Dermis blood vessel endothelial cell (primary cell): ENCODE data around the gene INTS4. TPM values are rescaled to one million over a fixed set of nuclear protein-coding genes. Genes with fewer than 3 reads are reported as not detected.
"Not testable (repeated sequence)": the region's sequence is repeated elsewhere in the genome, so short reads cannot be mapped to it uniquely, and the experiment has no call there.

ENCODE experiments used
- DNase-seq: peaks from one replicate; pipeline ENCODE4 v3.0.0; 2010
- total RNA-seq: library from RNA; depleted of rRNA; stranded (reverse); fragments of >200 nt; gene quantifications from 2 replicates; pipeline ENCODE4 v1.2.3, GENCODE V29; 2014

INTS4 gene
- total RNA-seq, 1 donor from 2014 or later: 45.1 TPM

DNA sequence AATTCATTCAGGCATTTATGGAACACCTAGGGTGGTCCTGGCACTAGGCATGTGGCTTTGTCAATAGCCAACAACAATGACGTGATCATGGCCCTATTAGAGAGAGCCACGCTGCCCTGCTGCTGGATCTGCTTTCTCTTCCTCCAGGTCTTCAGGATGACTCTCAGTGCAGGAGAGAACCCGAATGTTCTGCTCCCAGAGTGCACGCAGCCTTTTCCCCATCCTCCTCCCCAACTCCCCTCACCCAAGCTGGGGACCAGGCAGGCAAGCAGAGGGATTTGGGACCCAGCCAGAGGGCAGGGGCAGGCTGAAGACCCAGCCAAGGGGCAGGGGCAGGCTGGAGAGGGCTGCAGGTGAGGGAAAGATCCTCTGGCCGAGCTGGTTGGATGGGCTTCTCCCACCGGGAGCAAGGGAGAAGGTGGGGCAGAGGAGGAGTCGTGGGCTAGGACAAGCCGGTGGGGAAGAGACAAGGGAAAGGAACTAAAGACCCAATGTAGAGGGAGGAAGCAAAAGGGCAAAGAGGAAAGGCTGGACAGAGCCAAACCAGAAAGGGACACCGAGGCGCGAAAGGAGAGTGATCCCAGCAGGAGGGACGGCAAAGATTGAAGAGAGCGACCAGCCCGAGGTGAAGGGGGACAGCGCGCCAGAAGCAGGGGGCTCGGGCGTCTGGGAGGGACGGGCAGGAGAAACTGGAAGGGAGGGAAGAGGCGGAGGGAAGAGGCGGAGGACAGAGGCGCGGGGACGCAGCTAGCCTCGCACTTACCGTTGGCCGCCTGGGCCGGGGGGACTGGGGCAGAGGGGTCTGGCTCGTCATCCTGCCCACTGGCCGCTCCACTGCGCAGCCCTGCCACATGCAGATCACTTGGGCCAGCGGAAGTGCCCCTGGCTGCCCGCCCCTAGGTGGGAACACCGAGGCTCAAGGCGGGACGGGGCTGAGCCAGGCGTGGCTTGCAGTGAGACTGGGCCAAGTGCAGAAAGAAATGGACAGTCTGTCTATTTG lies 28.2 kb upstream of the INTS4 start, which contains the start of gene KCTD14:
TSS of gene KCTD14 (minus strand) at position 880 of the 1,000 bp plus-strand sequence. CDS start at position 853, 27 bp downstream.
- DNase-seq: peak; percentile 28

DNA sequence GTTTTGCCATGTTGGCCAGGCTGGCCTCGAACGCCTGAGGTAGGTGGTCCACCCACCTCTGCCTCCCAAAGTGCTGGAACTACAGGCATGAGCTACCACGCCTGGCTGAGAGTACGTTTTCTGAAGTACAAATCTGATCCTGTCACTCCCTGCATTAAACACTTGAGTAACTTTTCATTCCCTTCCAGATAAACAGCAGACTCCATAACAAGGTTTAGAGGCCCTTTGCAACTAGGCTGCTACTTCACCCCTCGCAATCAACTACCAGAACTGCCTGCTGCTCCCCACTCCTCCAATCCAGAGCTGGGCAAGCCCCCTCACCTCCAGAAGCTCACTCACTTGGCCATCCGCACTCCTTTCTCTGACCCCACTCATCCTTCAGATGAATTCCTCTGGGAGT lies 27.1 kb upstream of the INTS4 start:
- no peak for DNase-seq

DNA sequence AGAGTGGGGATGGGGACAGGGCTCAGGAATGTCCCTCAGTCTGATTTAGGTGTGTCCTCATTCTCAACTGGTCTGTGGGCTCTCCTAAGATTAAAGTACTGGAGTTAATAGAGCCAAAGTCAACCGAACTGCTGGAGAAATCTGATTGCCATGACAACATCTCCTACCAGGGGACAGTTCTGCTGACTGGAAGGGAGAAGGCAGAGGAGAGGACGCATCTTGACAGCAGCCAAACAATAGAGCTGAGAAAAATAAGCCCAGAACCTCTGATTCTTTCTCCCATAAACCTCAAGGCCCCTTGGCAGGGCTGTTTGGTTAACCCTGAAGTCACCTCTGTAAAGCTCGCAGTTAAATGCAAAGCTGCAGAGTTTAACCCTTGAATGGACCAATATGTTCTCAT lies 25.8 kb upstream of the INTS4 start:
- DNase-seq: no peak

DNA sequence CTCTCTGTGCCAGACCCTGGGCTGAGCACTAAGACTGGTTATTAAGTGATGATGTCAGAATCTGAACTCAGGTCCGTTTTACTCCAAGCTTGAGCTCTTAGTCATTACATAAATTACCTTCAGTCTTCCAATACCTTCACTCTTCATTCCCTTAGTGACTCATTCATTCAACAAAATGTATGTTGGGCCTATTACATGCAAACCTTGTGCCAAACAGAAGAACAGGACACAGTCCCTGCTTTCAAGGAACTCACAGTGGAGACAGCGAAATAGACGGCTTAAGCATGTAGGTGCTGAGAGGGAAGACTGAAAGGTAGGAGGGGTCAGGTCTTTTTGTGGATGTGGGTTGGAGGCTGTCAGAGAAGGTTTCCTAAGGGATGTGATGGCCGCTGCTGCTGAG lies 25.3 kb upstream of the INTS4 start:
- DNase-seq: no peak

DNA sequence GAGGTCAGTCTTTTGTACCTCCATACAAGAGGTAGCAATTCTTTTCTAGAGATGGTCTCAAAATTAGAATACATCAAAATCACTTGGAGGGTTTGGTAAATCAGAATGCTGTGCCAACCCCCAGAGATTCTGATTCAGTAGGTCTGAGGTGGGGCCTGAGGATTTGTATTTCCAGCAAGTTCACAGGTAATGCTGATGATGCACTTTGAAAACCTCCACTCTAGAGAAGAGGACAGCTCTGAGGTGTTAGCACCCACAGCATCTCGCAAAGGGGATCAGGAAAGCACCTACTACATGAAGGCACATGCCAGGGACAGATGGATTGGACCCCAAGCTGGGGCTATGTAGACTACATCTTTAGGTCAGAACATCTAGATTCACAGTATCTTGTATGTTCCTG lies 21.4 kb upstream of the INTS4 start:
- DNase-seq: no peak

DNA sequence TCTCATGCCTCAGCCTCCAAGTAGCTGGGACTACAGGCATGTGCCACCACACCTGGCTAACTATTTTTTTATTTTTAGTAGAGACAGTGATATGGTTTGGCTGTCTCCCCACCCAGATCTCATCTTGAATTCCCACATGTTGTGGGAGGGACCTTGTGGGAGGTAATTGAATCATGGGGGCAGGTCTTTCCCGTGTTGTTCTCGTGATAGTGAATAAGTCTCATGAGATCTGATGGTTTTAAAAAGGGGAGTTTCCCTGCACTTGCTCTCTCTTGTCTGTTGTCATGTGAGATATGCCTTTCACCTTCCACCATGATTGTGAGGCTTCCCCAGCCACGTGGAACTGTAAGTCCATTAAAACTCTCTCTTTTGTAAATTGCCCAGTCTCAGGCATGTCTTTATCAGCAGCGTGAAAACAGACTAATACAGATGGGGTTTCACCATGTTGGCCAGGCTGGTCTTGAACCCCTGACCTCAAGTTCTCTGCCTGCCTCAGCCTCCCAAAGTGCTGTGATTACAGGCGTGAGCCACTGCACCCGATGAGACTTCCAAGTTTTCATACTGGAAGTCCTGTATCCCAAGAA lies 20.6 kb upstream of the INTS4 start:
- not testable (repeated sequence) for DNase-seq

DNA sequence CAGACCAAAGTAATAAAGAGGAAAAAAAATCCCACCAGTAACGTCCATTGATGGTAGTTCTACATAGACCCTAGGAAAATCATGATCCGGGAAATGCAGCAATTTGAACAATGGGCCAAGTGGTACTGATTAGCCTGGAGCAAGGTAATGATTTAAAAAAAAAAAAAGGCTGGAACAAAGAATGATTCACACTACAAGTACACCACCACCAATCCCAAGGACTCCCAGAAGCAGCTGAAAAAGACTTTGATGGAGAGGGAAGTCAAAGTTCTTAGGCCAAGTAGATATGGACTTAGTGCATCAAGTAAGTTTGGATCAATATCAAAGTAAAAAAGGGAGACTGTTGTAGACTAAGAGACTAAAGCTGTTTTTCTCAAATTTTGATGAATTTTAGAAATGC lies 16.8 kb upstream of the INTS4 start:
- no peak for DNase-seq

DNA sequence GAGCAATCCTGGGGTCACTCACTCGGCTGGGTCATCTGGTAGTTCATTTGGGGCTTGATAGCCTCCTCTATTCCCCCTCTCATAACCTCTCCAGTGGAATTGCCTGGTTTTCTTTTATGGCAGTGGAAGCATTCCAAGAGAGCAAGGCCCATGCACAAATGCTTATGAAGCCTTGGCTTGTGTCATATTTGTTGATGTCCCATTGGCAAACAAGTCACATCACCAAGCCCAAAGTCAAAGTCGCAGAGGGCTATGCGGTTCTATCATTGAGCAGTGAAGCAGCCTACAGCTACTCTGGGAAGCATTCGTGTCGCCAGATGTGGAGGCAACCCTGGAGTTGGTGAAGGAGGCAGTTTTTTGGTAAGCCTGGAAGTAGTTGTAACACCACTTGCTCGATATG lies 16.3 kb upstream of the INTS4 start:
- DNase-seq: no peak

DNA sequence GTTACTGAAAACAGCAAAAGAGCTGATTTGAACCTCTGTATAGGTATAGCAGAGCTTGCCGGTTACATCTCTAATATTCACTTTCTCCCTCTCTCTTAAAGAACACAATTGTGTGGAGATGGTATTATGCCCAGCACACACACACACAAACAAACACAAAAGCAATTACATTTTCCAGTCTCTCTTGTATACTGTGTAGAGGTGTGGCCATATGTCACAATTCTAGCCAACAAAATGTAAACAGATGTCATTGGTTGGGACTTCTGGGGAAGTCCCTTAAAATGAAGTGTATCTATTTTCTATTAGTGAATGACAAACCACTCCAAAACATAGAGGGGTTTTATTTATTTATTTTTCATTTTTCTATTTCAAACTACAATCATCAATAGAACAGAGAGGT lies 15.8 kb upstream of the INTS4 start:
- no peak for DNase-seq

DNA sequence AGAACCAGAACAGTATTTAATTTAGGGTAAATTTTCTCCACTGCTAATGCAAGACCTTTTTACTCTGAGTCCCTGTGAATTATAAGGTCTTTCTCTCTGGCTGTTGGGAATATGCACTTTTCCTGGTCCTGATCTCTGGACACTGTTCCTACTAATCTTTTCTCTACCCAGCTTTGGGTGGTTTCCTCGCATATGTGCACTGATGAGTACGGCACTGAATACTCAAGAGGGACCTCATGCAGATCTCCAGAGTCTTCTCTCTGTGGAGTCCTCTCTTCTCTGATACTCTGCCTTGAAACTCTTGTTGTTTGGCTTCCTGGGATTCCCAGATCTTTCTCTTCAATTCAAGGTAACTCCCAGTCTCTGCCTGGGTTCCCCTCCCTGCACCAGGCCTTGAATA lies 14.6 kb upstream of the INTS4 start:
- no peak for DNase-seq

DNA sequence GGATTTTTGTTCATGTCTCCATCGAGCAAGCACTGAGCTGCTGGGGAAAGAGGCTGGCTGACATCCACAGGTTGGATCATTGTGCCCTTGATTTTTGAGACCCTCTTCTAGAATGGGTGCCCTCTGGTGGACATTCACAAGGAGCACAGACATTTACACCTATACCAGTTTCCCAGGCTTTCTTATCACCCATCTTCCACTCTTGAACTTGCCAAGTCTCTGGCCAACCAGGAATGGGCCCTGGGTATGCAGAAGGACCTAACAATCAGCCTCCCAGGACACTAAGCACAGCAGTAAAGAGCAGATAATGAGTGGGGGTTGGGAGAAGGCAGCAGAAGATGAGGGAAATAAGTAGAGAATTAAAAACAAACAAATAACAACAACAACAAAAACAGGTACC lies 5.7 kb upstream of the INTS4 start:
- DNase-seq: peak; percentile 87

DNA sequence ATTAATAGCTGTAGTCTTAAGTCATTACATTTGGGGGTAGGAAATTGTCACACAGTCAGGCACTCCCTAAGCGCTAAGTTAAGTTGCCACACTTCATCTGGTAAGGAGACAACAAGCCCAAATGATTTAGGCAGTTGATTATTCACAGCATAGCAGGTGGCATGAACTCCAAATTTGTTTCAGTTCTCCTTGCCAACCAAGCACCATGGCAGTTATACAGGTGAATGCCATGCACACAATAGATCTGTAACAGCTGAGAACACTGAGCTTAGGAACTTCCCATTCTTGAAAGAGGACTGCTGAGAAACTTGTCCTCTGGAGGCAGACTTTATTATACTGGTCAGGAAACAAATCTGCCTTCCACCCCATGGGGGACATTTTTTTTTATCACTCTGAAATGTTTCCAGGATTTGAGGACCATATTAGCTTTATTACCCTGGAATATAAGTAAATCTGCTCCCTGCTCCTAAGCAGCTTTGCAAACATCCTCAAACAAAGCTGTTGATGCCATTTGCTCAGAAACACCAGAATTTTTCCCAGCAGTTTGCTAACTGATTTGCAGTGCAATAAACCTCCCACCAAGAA lies 5.1 kb upstream of the INTS4 start:
- no peak for DNase-seq

DNA sequence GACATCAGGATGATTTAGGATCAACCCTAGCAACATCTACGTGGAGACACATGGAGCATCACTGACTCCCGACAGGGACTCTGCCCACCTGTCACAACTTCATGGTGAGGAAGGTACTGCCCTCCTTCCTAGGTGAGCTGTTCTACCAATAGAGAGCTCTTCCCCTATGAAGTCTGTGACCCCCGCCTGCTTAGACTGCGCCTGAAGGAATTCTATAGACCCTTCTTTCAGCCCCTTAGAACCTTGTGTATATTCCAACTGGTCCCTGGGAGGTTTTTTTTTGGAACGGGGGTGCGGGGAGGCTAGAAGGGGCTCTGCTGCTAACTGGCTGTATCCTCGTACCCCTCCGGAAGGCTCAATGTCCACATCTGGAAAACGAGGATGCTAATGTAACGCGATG lies 566 bp downstream of the INTS4 start:
- peak; percentile 2 for DNase-seq

DNA sequence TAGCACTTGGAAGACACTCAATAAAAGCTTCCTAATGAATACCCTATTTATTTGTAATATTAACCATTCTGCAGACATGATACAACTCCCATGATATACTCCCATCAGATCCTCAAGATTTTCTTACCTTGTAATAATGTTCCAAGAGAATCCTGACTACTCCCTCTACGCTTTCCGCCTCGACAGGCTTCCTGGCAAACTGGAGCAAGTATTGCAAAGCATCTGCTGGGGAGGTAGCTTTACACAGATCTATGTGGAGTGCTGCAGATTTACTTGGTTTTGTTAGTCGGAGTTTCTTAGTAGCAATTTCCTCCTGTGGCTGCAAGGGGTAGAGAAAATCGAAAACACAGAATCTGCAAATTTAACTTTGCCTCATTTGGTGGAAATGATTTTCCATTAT lies 3.5 kb downstream of the INTS4 start:
- DNase-seq: no peak

DNA sequence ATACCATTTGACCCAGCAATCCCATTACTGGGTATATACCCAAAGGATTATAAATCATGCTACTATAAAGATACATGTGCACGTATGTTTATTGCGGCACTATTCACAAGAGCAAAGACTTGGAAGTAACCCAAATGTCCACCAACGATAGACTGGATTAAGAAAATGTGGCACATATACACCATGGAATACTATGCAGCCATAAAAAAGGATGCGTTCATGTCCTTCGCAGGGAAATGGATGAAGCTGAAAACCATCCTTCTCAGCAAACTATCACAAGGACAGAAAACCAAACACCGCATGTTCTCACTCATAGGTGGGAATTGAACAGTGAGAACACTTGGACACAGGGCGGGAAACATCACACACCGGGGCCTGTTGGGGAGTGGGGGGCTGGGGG lies 8.0 kb downstream of the INTS4 start:
- not testable (repeated sequence) for DNase-seq

DNA sequence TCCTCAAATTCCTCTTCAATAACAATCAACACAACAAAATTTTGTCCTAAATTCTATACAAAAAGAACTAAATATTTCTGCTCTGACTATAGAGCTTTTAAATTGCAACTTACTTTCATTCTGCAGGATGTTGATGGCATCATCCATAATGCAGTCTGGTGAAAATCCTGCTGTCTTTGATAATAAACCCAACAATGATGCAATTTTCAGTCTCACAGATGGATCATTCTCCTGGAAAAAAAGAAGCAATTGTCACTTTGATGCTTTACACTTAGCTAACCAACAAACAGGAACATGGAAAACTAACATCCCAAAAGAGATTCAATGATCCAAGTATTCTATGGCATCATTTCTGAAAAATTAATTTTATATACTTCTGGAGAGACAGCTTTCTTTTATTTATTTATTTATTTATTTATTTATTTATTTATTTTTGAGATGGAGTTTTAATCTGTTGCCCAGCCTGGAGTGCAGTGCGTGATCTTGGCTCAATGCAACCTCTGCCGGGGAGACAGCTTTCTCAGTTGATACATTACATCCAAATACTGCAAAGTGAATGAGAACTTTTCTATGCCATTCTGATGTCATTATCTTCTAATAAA lies 13.0 kb downstream of the INTS4 start:
- DNase-seq: no peak

DNA sequence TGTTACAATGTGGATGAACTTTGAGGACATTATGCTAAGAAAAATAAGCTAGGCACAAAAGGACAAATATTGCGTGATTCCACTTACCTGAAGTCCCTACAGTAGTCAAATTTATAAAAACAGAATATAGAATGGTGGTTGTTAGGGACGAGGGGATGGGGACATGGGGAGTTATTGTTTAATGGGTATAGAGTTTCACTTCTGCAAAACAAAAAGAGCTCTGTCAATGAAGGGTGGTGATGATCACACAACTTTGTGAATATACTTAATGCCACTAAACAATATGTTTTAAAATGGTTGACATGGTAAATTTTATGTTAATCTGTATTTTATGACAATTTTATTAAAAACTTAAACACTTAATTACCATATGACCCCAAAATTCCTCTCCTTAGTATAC lies 26.1 kb downstream of the INTS4 start:
- DNase-seq: no peak

DNA sequence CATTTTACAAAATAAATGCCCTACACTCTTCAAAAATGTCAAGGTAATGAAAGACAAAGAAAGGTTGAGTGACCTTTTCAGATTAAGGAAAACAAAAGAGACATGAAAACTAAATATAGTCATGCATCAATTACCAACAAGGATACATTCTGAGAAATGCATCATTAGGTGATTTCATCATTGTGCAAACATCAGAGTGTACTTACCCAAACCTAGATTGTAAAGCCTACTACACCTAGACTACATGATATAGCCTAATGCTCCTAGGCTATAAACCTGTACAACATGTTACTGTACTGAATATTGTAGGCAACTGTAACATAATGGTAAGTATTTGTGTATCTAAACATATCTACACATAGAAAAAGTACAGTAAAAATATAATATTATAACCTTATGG lies 26.7 kb downstream of the INTS4 start:
- DNase-seq: no peak

DNA sequence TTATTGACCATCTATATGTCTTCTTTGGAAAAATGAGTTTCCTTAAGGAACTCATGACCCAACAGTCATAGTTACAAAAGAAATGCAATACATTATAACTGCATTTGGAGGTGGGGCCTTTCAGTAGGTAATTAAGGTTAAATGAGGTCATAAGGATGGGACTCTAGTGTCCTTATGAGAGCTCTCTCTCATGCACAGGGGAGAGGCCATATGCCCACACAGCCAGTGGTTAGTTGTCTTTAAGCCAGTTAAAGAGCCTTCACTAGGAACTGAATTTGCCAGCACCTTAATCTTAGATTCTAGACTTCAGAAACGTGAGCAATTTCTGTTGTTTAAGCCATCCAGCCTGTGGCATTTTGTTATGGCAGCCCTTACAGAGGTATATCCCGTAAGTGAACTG lies 27.3 kb downstream of the INTS4 start:
- no peak for DNase-seq

DNA sequence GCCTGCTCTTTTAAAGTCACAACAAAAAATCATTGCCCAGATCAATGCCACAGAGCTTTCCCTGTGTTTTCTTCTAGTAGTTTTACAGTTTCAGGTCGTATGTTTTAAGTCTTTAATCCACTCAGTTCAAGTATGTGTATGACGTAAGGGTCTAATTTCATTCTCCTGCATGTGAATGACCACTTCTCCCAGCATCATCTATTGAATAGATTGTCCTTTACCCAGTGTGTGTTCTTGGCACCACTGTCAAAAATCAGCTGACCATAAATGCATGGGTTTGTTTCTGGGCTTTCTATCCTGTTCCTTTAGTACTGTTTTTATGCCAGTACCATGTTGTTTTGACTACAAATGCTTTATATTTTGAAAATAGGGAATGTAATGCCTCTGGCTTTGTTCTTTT lies 28.1 kb downstream of the INTS4 start:
- DNase-seq: no peak

DNA sequence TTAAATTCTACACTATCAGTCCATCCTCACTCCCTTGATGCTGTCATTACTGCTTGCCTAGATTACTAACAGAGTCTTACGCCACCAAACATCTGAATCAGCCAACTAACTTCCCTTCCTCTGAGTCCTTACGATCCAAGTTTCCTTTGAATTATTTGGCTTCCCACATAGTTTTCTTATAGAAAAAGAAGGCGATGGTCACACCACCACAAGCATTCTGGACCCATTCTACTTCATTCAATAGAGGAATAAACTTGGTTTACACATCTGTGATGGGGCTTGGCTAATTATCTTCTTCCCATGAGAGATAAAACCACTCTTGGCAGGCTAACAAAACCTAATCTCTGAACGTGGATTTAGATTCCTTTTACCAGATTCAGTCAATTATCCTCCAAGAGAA lies 35.0 kb downstream of the INTS4 start:
- no peak for DNase-seq

DNA sequence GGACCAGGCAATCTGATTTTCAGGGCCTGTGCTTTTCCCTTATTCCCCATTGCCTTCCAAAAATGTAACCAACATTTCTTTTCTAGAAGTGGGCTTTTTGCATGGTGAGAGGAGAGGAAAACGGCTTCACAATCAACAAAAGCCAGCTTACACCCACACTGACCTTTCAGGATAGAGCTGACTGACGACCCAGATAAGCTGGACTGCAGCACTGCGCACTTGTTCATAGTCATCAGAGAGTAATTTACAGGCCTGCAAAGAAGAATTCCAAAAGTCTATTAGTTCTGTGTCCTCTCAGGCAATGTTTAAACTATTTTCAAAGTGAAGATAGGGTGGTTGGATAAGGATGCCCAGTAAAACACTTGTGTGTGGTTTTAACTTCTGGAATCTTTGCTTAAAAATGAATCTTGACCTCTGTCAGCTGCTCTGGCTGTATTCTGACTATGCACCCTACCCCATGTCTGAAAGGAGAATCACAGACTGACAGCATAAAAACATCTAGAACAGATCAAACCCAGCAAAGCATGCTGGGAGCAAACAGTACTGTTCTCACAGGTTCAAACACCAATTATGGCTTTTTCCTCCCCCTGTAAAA lies 35.8 kb downstream of the INTS4 start:
- DNase-seq: peak; percentile 3

DNA sequence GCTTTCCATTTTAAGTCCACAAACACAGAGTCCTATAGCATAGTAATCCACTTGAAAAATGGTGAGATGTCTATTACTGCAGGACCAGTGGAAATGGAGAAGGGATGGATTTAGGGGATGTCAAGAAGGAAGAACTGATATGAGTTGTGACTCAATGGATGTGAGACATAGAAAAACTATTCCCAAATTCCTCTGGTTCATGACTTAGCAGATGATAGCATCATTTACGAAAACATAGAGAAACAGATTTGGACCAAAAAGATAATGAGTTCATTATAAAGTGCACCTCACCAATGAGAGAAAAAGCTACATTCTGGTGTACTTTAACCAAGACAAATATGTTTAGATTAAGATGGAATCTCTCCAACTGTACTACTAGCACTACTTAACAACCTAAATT lies 51.2 kb downstream of the INTS4 start:
- DNase-seq: not testable (repeated sequence)
